MG63 (cell line): ENCODE results near the gene ADCY4. TPM values are rescaled to one million over a fixed set of nuclear protein-coding genes. Genes with fewer than 3 reads are reported as not detected.
"Not testable (repeated sequence)": the region's sequence is repeated elsewhere in the genome, so short reads cannot be mapped to it uniquely, and the experiment has no call there.

Source experiments
- DNase-seq: peaks from one replicate; pipeline ENCODE4 v3.0.0-alpha.2; 2020
- H3K27me3 ChIP-seq: fragments of 250-450 bp; sonication (Bioruptor Pico); 2 replicates; pipeline ENCODE4 v1.5.1; 2020; ENCODE audit warnings: mild to moderate bottlenecking, moderate library complexity
- H3K36me3 ChIP-seq: fragments of 250-450 bp; sonication (Bioruptor Pico); 2 replicates; pipeline ENCODE4 v1.5.1; 2020; ENCODE audit warnings: mild to moderate bottlenecking, moderate library complexity
- H3K4me3 ChIP-seq: fragments of 250-450 bp; sonication (Bioruptor Pico); 2 replicates; pipeline ENCODE4 v1.5.1; 2020; ENCODE audit warnings: mild to moderate bottlenecking, moderate library complexity
- H3K9me3 ChIP-seq: fragments of 250-450 bp; sonication (Bioruptor Pico); 2 replicates; pipeline ENCODE4 v1.5.1; 2020; ENCODE audit warnings: mild to moderate bottlenecking, moderate library complexity
- total RNA-seq: library from RNA; depleted of rRNA; stranded (reverse); fragments of >200 nt; shearing (Covaris generic); gene quantifications from 2 replicates; pipeline ENCODE4 v1.2.3, GENCODE V29; 2014; ENCODE audit warnings: low replicate concordance

ADCY4 gene
- total RNA-seq, 1 experiment from 2014 or later = not detected

DNA sequence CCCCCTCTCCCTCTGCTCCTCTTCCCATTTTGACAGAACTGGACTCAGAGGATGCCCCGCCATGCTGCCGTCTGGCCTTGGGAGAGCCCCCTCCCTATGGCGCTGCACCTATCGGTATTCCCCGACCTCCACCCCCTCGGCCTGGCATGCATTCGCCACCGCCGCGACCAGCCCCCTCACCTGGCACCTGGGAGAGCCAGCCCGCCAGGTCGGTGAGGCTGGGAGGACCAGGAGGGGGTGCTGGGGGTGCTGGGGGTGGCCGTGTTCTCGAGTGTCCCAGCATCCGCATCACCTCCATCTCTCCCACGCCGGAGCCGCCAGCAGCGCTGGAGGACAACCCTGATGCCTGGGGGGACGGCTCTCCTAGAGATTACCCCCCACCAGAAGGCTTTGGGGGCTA is 34.6 kb upstream of the ADCY4 start:
- DNase-seq = no peak
- Histone ChIP-seq H3K36me3 (no peaks in the 10 kb centered on the region; the same call in 1 of the 2 replicates), H3K9me3 (no peaks in the 10 kb centered on the region), H3K4me3 (no peak overlapping the region), H3K27me3 (no peaks in the 10 kb centered on the region)

DNA sequence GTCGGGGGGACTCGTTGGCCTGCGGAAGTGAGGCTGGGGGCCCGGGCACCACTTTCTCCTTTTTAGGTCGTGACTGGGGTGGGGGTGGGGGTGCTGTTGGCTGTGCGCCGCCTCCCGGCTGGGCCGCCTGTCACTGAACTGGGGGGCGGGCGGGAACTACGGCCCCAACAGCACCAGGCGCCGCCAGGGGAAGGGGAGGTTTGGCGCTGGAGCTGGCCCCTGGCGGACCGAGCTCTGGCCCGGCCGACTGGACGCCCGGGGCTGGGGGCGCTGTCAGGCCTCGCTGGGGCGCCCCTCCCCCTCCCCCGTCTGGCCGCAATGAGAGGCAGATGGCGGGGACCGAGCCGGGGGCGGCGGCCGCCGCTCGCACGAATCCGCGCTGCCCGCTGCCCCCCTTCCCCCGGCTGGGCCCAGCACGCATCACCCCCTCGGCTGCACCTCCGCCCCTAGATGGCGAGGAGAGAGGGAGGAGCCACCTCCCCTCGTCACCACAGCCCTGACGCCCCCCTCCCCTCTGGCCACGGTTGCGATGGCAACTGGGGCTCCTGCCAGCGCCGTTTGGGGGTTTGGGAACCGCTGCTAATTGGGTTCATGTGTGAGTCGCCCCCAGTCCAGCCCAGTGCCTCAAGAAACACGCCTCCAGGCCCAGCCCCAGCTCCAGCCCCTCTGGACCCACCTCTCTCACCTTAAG is 33.8 kb upstream of the ADCY4 start:
- H3K36me3 ChIP-seq = no peaks in the 10 kb centered on the region; the same call in 1 of the 2 replicates
- no peaks in the 10 kb centered on the region for H3K9me3 ChIP-seq
- no peaks in the 10 kb centered on the region for H3K27me3 ChIP-seq
- peak overlapping the region; percentile 61 for H3K4me3 ChIP-seq
- peak; percentile 65 for DNase-seq

DNA sequence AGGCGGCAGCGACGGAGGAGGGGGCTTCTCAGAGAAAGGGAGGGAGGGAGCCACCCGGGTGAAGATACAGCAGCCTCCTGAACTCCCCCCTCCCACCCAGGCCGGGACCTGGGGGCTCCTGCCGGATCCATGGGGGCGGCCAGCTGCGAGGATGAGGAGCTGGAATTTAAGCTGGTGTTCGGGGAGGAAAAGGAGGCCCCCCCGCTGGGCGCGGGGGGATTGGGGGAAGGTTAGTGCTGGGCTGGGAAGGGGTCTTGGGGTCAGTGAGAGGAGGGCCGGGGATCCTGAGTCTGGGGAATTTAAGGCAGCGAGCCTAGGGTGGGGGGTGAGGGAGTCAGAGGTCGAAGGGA is 33.3 kb upstream of the ADCY4 start:
- peak overlapping the region; percentile 61 for H3K4me3 ChIP-seq
- H3K9me3 ChIP-seq = no peaks in the 10 kb centered on the region
- no peaks in the 10 kb centered on the region for H3K27me3 ChIP-seq
- no peak for DNase-seq
- H3K36me3 ChIP-seq = no peaks in the 10 kb centered on the region; the same call in 1 of the 2 replicates

- H3K27me3 ChIP-seq = no peaks in the 10 kb centered on the region
Observed at GRCh38 chr14:24367514-24368211, 32.8 kb upstream of the ADCY4 start, which contains the start of gene NFATC4. Gene NFATC4 (plus strand): TSS chr14:24368184. CDS start chr14:24368341, 157 bp downstream.

DNA sequence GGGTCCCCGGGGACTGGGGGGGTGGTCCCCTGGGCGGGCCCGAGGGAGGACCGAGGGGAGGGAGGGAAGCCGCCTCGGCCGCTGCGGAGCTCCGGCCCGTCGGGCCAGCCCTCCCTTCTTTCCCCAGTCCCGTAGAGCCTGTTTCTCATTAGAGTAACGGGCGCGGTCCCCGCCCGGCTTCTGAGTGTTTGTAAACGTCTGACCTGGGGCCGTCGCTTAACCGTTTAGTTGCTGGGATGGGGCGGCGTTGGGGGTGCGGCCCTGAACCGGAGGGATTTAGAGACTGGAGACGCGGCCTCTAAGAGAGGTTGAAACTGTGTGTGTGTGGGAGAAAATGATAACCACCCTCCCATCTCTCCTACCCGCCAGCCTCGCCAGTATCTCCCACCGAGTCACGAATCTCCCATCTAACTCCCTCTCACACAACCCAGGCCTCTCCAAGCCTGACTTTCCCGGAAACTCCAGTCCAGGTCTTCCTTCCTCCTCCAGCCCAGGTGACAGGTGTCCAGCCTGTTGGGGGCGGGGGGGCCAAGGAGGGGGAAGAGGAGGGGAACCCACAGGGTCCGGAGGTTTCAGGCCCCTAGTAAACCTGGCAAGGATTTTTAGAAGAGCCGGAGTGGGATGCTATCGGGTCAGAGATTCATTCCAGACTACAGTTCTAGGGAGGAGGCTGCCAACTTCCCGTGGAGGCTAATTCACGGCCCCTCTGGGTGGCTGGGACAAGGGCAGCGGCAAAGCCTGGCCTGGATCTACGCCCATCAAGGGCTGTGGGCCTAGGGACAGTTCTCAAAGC is 32.0 kb upstream of the ADCY4 start:
- Histone ChIP-seq H3K27me3 (no peaks in the 10 kb centered on the region), H3K36me3 (no peaks in the 10 kb centered on the region), H3K9me3 (no peaks in the 10 kb centered on the region), H3K4me3 (peak overlapping the region; percentile 61)
- peak; percentile 87 for DNase-seq

More at GRCh38 chr14:24367514-24368211, 32.8 kb upstream of the ADCY4 start, which contains the start of gene NFATC4:
- DNase-seq = peak; percentile 65
- H3K9me3 ChIP-seq = no peaks in the 10 kb centered on the region
- H3K36me3 ChIP-seq = no peaks in the 10 kb centered on the region; the same call in 1 of the 2 replicates
- H3K4me3 ChIP-seq = peak within 1 kb of the TSS; percentile 61

GRCh38 chr14:24366413-24366720 is 31.5 kb upstream of the ADCY4 start:
- Histone ChIP-seq H3K4me3 (peak overlapping the region; percentile 61), H3K9me3 (no peaks in the 10 kb centered on the region), H3K36me3 (no peaks in the 10 kb centered on the region), H3K27me3 (no peaks in the 10 kb centered on the region)
- DNase-seq = no peak

DNA sequence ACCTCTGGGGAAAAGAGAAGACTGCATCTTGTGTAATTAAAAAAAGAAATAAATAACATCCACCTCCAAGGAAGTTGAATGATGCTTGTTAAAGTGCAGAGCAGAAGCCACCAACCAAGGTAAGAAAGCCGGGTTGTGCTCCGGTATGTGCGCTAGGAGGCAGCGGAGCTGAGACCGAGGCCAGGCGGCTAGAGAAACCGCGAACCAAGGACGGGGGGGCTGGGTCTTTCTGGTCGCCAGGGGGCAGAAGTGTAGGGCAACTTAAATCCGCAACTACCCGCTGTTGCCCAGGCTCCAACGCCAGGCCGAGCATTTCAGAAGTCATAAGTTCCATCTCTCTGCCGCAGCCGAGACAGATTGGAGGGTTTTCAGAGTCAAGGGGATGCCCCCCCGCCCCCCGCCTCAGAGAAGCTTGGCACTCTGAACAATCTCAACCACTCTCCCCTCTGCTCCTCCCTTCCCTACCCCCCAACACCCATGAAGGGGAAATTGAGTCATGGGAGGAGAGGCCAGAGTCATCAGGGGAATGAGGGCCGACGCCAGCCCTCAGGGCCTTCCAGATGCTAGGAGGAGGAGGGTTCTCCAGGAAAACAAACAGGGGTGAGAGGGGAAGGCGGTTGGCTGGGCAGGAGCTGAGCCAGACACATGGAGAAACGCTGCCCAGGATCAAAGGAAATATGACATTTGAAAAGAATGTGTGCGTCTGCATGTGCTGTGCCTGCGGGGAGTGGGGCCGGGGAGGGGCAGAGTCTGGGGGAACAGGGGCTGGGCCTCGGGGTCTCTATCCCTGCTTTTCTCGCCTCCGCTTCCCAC is 30.9 kb upstream of the ADCY4 start:
- peak; percentile 80 for DNase-seq
- no peaks in the 10 kb centered on the region for H3K27me3 ChIP-seq
- peak overlapping the region; percentile 61 for H3K4me3 ChIP-seq
- H3K36me3 ChIP-seq = no peaks in the 10 kb centered on the region
- H3K9me3 ChIP-seq = no peaks in the 10 kb centered on the region

DNA sequence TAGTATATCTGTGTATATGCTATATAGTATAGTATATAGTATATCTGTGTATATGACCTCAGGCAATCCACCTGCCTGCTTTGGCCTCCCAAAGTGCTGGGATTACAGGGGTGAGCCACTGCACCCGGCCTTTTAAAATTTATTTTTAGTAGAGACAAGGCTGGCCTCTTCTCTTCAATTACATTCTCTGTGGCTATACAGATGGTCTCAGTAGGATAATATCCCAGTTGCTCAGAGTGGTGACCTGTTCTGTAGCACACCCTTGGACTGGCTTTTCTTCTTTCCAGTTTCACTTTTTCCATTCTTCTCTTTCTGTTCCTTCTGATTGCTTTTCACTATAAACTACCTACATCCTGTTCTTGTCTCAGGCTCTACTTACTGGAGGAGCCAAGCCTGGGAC is 30.0 kb upstream of the ADCY4 start:
- H3K9me3 ChIP-seq = no peaks in the 10 kb centered on the region
- H3K4me3 ChIP-seq = no peak overlapping the region
- no peak for DNase-seq

GRCh38 chr14:24363401-24363800 is 28.5 kb upstream of the ADCY4 start:
- no peaks in the 10 kb centered on the region for H3K36me3 ChIP-seq
- no peaks in the 10 kb centered on the region for H3K9me3 ChIP-seq
- no peak overlapping the region for H3K4me3 ChIP-seq
- no peaks in the 10 kb centered on the region for H3K27me3 ChIP-seq
- DNase-seq = no peak

More for the DNA sequence above, 30.0 kb upstream of the ADCY4 start:
- no peaks in the 10 kb centered on the region for H3K36me3 ChIP-seq
- H3K27me3 ChIP-seq = no peaks in the 10 kb centered on the region

GRCh38 chr14:24362241-24362960 is 27.5 kb upstream of the ADCY4 start:
- H3K36me3 ChIP-seq = no peaks in the 10 kb centered on the region
- H3K27me3 ChIP-seq = no peaks in the 10 kb centered on the region
- no peak overlapping the region for H3K4me3 ChIP-seq
- H3K9me3 ChIP-seq = no peaks in the 10 kb centered on the region
- no peak for DNase-seq

DNA sequence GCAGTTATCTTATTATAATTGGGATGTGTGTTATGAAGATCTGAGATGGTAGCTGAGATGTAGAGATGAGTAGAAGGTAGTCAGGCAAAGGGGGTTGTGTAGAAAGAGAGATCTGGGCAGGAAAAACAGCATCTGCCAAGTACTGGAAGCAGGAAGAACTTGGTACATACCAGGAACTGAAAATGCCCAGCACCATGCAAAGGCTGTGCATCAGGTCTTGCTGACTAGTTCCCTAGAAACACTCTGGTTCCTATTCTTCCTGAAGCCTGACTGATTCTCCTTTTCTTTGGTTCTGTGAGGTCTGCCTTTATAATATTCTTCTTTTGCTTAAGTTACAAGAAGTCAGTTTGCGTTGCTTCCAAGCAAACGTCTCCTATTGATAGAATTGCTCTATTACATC is 26.5 kb upstream of the ADCY4 start:
- Histone ChIP-seq H3K4me3 (no peak overlapping the region), H3K9me3 (no peaks in the 10 kb centered on the region), H3K27me3 (no peaks in the 10 kb centered on the region), H3K36me3 (no peaks in the 10 kb centered on the region)
- DNase-seq = no peak

DNA sequence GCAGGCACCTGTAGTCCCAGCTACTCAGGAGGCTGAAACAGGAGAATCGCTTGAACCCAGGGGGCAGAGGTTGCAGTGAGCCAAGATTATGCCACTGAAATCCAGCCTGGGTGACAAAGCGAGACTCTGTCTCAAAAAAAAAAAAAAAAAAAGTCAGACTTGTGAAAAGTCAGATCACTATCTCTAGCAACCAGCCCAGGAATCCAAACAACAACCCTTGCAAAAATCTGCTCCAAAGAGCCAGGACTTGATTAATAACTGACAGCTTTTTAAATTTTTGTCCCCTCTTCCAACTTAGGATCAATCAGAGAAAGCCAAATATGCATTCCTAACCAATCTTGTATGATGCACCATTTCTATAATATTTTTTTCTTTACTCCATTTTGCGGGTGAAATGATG is 25.4 kb upstream of the ADCY4 start:
- no peaks in the 10 kb centered on the region for H3K9me3 ChIP-seq
- no peaks in the 10 kb centered on the region for H3K27me3 ChIP-seq
- H3K36me3 ChIP-seq = no peaks in the 10 kb centered on the region
- H3K4me3 ChIP-seq = no peak overlapping the region
- no peak for DNase-seq

DNA sequence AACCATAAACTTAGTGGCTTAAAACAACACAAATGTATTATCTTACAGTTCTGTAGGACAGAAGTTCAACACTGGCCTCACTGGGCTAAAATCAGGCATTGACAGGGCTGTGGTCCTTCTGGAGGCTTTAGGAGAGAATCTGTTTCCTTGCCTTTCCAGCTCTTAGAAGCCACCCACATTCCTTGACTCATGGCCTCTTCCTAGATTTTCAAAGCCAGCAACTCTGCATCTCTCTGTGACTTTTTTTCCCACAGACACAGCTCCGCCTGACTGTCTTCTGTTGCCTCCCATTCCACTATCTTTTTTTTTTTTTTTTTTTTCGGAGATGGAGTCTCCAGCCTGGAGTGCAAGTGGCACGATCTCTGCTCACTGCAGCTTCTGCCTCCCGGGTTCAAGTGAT is 21.3 kb upstream of the ADCY4 start:
- no peaks in the 10 kb centered on the region for H3K9me3 ChIP-seq
- DNase-seq = no peak
- H3K27me3 ChIP-seq = no peaks in the 10 kb centered on the region
- no peaks in the 10 kb centered on the region for H3K36me3 ChIP-seq
- no peak overlapping the region for H3K4me3 ChIP-seq

DNA sequence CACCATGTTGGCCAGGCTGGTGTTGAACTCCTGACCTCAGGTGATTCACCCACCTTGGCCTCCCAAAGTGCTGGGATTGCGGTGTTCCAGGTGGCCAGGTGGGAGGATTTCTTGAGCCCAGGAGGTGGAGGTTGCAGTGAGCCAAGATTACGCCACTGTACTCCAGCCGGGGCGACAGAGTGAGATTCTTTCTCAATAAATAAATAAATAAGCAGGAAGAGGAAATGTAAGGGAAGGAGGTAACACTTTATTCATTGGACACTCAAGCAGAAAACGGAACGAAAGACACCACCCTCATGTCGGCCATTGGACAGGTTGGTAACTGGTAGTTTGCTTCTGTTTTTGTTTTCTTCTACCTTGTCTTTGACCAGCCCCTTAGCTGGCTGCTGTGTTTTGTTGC is 20.1 kb upstream of the ADCY4 start:
- no peaks in the 10 kb centered on the region for H3K9me3 ChIP-seq
- no peak overlapping the region for H3K4me3 ChIP-seq
- no peaks in the 10 kb centered on the region for H3K36me3 ChIP-seq
- DNase-seq = no peak
- no peaks in the 10 kb centered on the region for H3K27me3 ChIP-seq

- H3K4me3 ChIP-seq, H3K27me3 ChIP-seq, H3K9me3 ChIP-seq, H3K36me3 ChIP-seq: not testable (repeated sequence)
- DNase-seq = peak; percentile 6
Observed at GRCh38 chr14:24354482-24354825, 19.6 kb upstream of the ADCY4 start.
